ENCODE measurements around the gene MMP25.

Gene MMP25

DNA sequence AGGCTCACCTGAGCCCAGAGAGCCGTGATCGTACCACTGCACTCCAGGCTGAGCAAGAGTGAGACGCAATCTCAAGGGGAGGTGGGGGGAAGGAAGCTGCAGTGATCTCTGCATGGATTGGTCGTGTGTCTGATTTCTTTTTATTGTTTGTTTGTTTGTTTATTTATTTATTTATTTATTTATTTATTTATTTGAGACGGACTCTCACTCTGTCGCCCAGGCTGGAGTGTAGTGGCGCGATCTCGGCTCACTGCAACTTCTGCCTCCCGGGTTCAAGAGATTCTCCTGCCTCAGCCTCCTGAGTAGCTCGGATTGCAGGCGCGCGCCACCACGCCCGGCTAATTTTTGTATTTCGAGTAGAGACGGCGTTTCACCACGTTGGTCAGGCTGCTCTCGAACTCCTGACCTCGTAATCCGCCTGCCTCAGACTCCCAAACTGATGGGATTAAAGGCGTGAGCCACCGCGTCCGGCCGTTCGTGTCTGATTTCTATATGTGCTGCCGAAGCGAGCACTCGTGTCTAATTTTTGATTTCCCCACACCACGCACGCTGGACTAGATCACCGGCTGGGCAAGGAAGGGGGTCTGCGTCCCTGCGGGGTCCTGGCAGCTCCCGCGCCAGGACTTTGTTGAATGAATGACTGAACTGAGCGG is 26.6 kb upstream of the MMP25 start:
- TF ChIP-seq, protein P1, sequence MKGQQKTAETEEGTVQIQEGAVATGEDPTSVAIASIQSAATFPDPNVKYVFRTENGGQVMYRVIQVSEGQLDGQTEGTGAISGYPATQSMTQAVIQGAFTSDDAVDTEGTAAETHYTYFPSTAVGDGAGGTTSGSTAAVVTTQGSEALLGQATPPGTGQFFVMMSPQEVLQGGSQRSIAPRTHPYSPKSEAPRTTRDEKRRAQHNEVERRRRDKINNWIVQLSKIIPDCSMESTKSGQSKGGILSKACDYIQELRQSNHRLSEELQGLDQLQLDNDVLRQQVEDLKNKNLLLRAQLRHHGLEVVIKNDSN (IDR thresholded peaks at IDR 0.05): no peak
- TF ChIP-seq CEBPB (IDR thresholded peaks at IDR 0.05) (no peak), ZBTB7A (IDR thresholded peaks at IDR 0.05; ENCODE audit: low read depth) (peak; percentile 90)

DNA sequence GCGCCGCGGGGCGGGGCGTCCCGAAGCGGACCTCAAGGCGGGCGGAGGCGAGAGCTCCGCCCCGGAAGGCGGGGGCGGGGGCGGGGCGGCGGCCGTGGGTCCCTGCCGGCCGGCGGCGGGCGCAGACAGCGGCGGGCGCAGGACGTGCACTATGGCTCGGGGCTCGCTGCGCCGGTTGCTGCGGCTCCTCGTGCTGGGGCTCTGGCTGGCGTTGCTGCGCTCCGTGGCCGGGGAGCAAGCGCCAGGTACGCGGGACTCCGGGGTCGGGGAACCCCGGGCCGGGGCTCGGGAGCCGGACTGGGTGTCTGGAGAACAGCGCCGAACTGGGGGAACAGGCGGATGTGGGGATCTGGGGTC is 26.1 kb upstream of the MMP25 start, which contains the start of gene TNFRSF12A:
TNFRSF12A (plus strand) TSS at position 122 of the 357 bp plus-strand sequence; CDS start at position 152, 30 bp downstream.
- TF ChIP-seq RAD21 (IDR thresholded peaks at IDR 0.05; ENCODE audit: low read depth): no peak
- no peak; the same call in 1 of the 2 replicates for TF ChIP-seq YY1 (IDR thresholded peaks at IDR 0.05; ENCODE audit: low read depth)
- no peak for TF ChIP-seq NFIC (IDR thresholded peaks at IDR 0.05)
- no peak for TF ChIP-seq TCF12 (IDR thresholded peaks at IDR 0.05; ENCODE audit: low read depth)
- TF ChIP-seq FOXM1 (IDR thresholded peaks at IDR 0.05; ENCODE audit: borderline replicate concordance, low read depth): no peak
- TF ChIP-seq, protein P1 (IDR thresholded peaks at IDR 0.05): no peak
- TF ChIP-seq, protein P2, sequence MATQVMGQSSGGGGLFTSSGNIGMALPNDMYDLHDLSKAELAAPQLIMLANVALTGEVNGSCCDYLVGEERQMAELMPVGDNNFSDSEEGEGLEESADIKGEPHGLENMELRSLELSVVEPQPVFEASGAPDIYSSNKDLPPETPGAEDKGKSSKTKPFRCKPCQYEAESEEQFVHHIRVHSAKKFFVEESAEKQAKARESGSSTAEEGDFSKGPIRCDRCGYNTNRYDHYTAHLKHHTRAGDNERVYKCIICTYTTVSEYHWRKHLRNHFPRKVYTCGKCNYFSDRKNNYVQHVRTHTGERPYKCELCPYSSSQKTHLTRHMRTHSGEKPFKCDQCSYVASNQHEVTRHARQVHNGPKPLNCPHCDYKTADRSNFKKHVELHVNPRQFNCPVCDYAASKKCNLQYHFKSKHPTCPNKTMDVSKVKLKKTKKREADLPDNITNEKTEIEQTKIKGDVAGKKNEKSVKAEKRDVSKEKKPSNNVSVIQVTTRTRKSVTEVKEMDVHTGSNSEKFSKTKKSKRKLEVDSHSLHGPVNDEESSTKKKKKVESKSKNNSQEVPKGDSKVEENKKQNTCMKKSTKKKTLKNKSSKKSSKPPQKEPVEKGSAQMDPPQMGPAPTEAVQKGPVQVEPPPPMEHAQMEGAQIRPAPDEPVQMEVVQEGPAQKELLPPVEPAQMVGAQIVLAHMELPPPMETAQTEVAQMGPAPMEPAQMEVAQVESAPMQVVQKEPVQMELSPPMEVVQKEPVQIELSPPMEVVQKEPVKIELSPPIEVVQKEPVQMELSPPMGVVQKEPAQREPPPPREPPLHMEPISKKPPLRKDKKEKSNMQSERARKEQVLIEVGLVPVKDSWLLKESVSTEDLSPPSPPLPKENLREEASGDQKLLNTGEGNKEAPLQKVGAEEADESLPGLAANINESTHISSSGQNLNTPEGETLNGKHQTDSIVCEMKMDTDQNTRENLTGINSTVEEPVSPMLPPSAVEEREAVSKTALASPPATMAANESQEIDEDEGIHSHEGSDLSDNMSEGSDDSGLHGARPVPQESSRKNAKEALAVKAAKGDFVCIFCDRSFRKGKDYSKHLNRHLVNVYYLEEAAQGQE (IDR thresholded peaks at IDR 0.05; ENCODE audit: low read depth): peak; percentile 29; the same call in 1 of the 2 replicates
- peak; percentile 81 for TF ChIP-seq EGR1 (IDR thresholded peaks at IDR 0.05)
- TF ChIP-seq, protein P3, sequence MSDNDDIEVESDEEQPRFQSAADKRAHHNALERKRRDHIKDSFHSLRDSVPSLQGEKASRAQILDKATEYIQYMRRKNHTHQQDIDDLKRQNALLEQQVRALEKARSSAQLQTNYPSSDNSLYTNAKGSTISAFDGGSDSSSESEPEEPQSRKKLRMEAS (IDR thresholded peaks at IDR 0.05): no peak; the same call in 1 of the 2 replicates
- TF ChIP-seq EP300 (IDR thresholded peaks at IDR 0.05; ENCODE audit: borderline replicate concordance): no peak
- peak; percentile 88 for TF ChIP-seq TAF1 (IDR thresholded peaks at IDR 0.05; ENCODE audit: low read depth)
- TF ChIP-seq TEAD4 (IDR thresholded peaks at IDR 0.05): no peak; the same call in 1 of the 2 replicates

DNA sequence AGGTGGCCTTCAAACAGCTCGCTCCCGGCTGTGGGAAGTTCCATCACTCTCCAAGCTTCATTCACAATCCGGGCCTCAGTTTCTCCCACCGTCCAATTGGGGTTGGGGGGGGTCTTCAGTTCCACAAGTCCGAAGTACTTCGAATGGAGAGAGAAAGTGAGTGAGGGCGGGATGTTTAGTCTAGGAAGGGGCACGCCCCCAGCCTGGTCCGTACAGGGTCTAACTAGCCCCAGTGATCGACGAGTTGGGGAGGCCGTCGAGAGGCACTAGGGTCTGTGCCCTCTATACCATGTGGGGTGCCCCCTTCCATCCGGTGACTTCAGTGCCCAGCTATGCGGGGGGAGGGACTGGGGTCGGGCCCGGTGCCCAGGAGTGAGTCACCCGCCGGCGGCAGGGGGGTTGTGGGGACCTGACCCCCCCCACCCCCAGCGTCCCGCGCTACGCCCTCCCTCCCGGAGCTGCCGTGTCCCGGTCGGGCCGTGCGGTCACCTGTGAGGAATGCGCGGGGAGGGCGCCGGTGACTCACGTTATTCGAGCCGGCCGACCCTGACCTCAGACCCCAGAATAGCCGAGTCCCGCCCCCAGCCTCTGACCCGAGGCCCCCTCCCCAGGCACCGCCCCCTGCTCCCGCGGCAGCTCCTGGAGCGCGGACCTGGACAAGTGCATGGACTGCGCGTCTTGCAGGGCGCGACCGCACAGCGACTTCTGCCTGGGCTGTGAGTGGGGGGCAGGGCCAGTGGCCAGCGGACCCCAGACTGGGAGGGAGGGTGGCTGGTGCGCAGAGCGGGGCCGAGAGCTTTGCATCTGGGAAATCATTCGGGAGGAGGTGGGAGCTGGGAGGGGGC is 25.5 kb upstream of the MMP25 start:
- TF ChIP-seq EP300 (IDR thresholded peaks at IDR 0.05; ENCODE audit: borderline replicate concordance) (peak; percentile 96), YY1 (IDR thresholded peaks at IDR 0.05; ENCODE audit: low read depth) (peak; percentile 43; the same call in 1 of the 2 replicates), RAD21 (IDR thresholded peaks at IDR 0.05; ENCODE audit: low read depth) (no peak), NFIC (IDR thresholded peaks at IDR 0.05) (peak; percentile 99), FOXM1 (IDR thresholded peaks at IDR 0.05; ENCODE audit: borderline replicate concordance, low read depth) (peak; percentile 73), TAF1 (IDR thresholded peaks at IDR 0.05; ENCODE audit: low read depth) (no peak; the same call in 1 of the 2 replicates), TEAD4 (IDR thresholded peaks at IDR 0.05) (peak; percentile 98), CEBPB (IDR thresholded peaks at IDR 0.05) (no peak), TCF12 (IDR thresholded peaks at IDR 0.05; ENCODE audit: low read depth) (peak; percentile 93), EGR1 (IDR thresholded peaks at IDR 0.05) (peak; percentile 65; the same call in 1 of the 2 replicates), CREB1 (IDR thresholded peaks at IDR 0.05; ENCODE audit: low read depth) (0 out of 2 replicates have a peak, but pooled peaks have one; percentile 32), ZBTB7A (IDR thresholded peaks at IDR 0.05; ENCODE audit: low read depth) (peak; percentile 64; the same call in 1 of the 2 replicates)
- TF ChIP-seq, protein P2 (IDR thresholded peaks at IDR 0.05; ENCODE audit: low read depth): no peak
- TF ChIP-seq, protein P1 (IDR thresholded peaks at IDR 0.05): peak; percentile 63
- TF ChIP-seq, protein P3 (IDR thresholded peaks at IDR 0.05): peak; percentile 90

DNA sequence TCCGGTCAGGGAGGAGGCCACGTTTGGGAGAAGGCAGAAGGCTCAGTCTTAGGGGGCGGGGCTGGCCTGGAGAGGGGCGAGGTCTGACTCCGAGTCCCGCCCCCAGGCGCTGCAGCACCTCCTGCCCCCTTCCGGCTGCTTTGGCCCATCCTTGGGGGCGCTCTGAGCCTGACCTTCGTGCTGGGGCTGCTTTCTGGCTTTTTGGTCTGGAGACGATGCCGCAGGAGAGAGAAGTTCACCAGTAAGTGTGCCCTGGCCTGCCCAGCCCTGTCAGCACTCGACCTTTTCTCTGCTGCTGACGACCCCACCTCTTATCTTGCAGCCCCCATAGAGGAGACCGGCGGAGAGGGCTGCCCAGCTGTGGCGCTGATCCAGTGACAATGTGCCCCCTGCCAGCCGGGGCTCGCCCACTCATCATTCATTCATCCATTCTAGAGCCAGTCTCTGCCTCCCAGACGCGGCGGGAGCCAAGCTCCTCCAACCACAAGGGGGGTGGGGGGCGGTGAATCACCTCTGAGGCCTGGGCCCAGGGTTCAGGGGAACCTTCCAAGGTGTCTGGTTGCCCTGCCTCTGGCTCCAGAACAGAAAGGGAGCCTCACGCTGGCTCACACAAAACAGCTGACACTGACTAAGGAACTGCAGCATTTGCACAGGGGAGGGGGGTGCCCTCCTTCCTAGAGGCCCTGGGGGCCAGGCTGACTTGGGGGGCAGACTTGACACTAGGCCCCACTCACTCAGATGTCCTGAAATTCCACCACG is 24.7 kb upstream of the MMP25 start:
- TF ChIP-seq EGR1 (IDR thresholded peaks at IDR 0.05) (peak; percentile 54; the same call in 1 of the 2 replicates), CREB1 (IDR thresholded peaks at IDR 0.05; ENCODE audit: low read depth) (no peak; the same call in 1 of the 2 replicates), TEAD4 (IDR thresholded peaks at IDR 0.05) (peak; percentile 74), EP300 (IDR thresholded peaks at IDR 0.05; ENCODE audit: borderline replicate concordance) (peak; percentile 89), NFIC (IDR thresholded peaks at IDR 0.05) (peak; percentile 73), ZBTB7A (IDR thresholded peaks at IDR 0.05; ENCODE audit: low read depth) (no peak; the same call in none of the 2 replicates), RAD21 (IDR thresholded peaks at IDR 0.05; ENCODE audit: low read depth) (no peak), FOXM1 (IDR thresholded peaks at IDR 0.05; ENCODE audit: borderline replicate concordance, low read depth) (peak; percentile 50), TCF12 (IDR thresholded peaks at IDR 0.05; ENCODE audit: low read depth) (peak; percentile 80), CEBPB (IDR thresholded peaks at IDR 0.05) (peak; percentile 9; the same call in 1 of the 2 replicates), YY1 (IDR thresholded peaks at IDR 0.05; ENCODE audit: low read depth) (peak; percentile 47; the same call in 1 of the 2 replicates)
- TF ChIP-seq, protein P1 (IDR thresholded peaks at IDR 0.05): 0 out of 2 replicates have a peak, but pooled peaks have one; percentile 14
- TF ChIP-seq, protein P2 (IDR thresholded peaks at IDR 0.05; ENCODE audit: low read depth): no peak
